GM19193 (cell line): ENCODE measurements around the gene PREPL.

ENCODE experiments used
- POLR2A ChIP-seq: IDR thresholded peaks from 4 replicates; pipeline ENCODE4 v1.6.1; 2011; ENCODE audit not compliant: insufficient read depth, insufficient read length; ENCODE audit errors: extremely low read depth

The PREPL gene

DNA sequence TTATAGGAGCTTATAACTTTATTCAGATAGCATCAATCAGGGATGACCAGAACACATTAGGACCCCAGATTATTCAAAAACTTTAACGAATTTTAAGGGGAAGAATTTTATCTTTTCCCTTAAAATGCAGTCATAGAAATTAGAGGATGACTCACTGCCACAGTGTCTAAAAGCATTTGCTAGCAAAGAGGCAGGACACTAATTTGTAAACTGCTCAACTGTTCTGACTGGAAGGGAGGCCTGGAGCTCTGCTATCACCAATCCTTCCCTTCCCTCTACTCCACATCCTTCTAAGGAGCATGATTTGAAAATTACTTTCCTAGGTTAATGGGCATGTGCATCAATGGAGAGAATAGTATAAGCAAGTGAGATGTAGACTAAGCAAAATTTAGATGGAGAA, 40.5 kb downstream of the PREPL start:
- TF ChIP-seq POLR2A: no peak

DNA sequence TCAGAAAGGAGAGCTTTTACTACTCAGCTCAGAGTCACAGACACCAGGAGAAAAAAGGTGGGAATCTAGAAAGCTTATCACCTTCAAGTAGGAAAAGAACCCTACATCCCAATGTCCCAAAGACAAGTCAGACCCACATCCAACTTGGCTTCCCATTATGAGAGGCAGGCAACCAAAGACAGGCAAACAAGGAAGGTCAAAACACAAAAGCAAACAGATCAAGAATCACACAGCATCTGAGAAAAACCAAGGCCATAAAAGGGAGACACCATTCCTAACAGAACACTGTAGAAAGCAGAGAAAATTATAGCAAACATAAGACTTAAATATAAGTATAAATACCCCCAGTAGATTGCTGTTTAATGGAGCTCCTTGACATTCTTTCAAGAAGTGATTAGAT, 45.3 kb downstream of the PREPL start:
- TF ChIP-seq POLR2A: no peak

GRCh38 chr2:44314362-44314761, 46.9 kb downstream of the PREPL start:
- no peak for TF ChIP-seq POLR2A

DNA sequence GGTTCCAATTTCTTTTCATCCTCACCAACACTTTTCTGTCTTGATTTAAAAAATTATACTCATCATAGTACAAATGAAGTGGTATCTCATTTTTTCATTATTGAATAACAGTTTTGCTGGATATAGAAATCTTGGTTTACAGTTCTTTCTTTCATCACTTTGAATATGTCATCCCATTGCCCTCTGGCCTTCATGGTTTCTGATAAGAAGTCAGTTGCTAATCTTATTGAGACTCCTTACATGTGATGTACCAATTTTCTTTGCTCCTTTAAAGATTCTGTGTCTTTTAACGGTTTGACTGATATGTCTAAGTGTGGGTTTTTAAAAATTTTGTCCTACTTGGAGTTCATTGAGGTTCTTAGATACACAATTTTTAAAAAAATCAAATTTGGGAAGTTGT, 51.0 kb downstream of the PREPL start:
- no peak for TF ChIP-seq POLR2A

DNA sequence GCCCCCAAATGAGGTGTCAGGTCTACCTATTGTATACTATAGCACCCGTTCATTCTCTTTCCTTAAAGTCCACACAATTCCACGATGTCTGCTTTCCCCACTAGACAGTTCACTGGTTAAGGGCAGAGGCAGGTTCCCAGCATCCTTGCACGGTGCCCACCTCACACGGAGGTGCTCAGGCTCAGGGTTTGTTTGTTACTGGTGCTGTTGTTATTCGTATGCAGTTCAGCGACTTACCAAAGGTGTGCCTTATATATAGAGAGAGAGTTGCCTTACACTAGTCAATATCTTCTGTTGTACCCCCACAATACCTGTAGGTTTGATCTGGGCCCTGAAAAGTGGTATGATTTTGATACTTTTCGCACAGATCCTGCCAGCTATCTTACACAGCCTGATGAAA, 55.4 kb downstream of the PREPL start:
- no peak for TF ChIP-seq POLR2A

GRCh38 chr2:44304258-44304657, 57.0 kb downstream of the PREPL start:
- no peak for TF ChIP-seq POLR2A

DNA sequence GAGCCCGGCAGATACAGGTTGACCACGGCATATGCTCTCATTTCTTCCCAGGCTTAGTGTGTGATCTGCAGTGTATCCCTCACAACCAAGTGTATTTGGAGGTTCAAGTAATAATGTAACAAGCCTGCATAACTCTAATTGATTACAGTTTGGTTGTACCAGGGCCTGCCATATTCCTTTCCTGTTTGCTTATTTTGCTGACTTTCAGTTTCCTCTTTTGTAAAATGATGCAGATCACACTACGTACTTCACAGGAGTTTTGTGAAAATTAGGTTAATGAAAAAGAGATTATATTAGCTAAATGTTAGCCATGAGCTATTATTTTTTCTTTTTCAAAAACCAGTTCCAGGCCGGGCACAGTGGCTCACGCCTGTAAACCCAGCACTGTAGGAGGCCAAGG, 60.2 kb downstream of the PREPL start:
- TF ChIP-seq POLR2A: no peak

DNA sequence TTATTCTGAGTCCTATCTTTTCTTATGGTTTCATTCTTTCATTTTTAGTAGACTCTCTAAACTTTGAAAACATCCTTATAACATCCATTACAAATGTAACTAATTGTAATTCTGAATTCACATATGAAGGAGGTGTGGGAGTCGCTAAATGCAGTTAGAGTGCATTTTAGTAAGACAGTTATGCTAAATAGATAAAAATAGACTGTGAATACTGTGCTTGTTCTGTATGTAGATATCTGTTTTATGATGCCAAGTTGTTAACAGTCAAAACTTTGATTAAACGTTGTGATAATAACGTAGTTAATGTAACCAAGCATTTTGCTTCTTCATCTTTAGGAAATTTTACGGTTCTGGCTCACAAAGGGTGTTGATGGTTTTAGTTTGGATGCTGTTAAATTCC, 61.7 kb downstream of the PREPL start:
- no peak for TF ChIP-seq POLR2A

DNA sequence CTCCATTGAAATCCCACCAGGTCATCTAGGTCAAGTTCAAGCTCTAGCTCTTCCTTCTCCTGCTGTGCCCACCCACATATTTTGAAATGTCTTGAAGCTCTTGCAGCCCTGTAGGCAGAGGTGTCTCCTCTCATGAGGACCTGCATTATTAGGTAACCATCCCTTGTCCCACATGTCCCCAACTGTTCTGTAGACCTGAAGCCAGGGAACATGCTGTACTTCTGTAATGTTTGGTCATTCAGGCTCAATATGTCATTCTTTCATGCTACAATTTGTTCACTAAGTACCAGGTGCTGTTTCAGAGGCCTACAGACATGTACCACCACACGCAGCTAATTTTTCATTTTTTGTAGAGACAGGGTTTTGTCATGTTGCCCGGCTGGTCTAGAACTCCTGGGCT, 63.9 kb downstream of the PREPL start:
- TF ChIP-seq POLR2A: no peak

- no peak for TF ChIP-seq POLR2A
These were observed 64.6 kb downstream of the PREPL start for GRCh38 chr2:44296653-44297052.

DNA sequence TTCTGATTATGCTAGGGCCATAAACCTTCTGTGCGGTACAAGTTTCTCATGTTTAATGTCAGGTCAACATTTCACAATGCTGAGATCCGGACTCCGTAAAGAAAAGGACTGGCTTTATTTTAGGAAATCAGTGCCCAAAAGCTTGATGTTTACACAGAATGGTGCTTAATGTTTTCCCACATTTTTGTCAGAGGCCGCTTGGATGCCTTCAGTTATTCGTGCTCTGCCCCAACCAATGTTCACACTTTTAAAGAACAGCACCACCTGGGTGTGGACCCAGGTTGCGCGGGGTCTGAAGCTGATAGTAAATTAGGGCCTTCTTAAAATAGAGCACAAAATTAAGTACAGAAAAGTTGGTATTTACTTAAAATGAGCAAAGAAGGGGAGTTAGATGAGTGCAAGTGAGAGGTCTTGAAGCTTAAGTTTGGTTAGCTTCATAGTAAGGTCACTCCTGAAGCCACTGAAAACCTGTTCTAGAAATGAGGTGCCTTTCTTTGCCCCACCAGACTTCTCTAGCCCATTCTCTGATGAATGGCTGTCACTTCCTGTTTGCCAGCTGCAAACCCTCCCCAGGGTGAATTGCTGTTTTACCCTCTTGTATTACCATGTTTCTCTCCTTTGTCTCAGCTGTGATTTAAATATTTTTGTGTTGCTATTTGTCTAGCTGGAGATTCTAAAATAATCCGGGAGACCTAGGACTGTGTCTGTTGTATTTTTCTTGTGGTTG, 65.5 kb downstream of the PREPL start:
- no peak for TF ChIP-seq POLR2A

DNA sequence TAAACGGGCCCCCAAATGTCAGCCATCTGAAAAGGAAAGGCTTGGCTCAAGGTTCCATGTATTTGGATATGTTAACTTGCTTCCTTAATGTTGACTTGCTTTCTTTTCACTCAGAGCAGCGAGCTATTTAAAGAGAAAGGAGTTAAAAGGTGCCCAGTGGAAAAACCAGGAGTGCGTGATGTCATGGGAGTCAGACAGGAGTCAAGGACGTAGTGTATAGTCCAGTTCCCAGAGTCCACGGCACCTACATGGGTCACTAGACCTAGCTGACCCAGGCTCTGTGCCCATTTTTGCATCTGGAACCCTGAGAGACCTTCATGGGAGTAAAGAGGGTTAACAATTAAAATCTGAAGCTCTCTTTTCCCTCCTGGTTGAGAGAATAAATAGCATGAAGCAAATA, 66.2 kb downstream of the PREPL start:
- TF ChIP-seq POLR2A: no peak

DNA sequence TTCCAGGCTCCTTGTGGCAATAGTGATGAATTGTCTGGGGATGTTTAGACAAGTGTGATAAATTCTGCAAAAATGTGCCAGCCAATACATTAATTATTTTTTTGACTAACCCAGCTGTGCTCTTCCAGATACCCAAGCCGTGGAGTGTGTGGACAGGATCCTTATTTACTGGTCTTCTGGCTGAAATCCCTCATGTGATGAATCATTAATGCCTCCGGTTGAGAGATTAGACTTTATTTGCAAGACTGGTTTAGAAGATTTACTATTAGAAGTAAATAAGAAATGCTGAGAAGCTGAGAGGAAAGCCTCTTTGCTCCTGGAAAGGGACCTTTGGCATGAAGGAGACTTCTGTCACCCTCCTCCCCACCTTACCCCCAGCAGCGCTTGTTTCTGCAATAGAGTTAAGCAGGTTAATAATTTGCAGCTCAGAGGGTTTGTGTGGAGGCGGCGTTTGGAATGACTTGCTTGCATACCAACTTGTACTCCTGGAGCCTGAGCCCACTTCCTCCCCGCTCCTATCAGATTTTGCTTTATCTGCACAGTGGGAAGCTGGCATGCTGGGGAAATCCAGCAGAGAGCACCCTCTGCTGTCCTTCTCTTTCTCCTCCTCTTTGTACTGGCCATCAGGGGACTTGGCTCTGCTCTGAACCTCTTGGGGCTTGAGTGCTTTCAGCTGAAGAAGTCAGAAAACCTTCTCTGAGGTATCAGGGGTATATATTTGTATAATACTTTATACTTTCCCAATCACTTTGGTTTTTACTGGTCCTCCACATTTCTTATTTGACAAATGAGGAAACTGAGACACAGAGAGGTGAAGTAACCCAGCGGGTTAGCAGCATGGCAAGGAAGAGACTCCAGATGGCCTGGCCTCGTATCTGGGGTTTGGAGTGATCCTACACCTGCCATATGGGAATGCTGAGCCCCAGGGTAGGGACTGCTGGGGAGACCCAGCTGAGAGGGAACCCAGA, 69.7 kb downstream of the PREPL start:
- no peak for TF ChIP-seq POLR2A

- TF ChIP-seq POLR2A: no peak
These were observed 71.0 kb downstream of the PREPL start for GRCh38 chr2:44290261-44290660.

GRCh38 chr2:44286884-44287638, 74.2 kb downstream of the PREPL start:
- TF ChIP-seq POLR2A: no peak
